GM19468 (cell line): ENCODE measurements around the gene HNRNPUL1.
"Not testable (repeated sequence)": the region's sequence is repeated elsewhere in the genome, so short reads cannot be mapped to it uniquely, and the experiment has no call there.

Experiments
- ATAC-seq: cut with Tn5 transposase; IDR thresholded peaks from one replicate; pipeline ENCODE4 v1.9.1; 2021; ENCODE audit warnings: mild to moderate bottlenecking, moderate library complexity, moderate number of reproducible peaks; ENCODE audit not compliant: unreplicated experiment; ENCODE audit errors: extremely low read depth

The HNRNPUL1 gene

DNA sequence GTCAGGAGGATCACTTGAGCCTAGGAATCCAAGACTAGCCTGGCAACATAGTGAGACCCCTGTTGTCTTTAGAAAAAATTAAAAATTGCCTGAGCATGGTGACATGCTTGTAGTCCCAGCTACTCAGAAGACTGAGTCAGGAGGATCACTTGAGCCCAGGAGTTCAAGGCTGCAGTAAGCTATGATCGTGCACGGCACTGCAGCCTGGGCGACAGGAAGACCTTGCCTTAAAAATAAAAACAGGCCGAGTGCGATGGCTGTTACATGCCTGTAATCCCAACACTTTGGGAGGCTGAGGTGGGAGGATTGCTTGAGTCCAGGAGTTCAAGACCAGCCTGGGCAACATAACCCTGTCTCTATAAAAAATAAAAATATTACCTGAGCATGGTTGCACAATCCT is 5.4 kb downstream of the HNRNPUL1 start:
- no peak for ATAC-seq

DNA sequence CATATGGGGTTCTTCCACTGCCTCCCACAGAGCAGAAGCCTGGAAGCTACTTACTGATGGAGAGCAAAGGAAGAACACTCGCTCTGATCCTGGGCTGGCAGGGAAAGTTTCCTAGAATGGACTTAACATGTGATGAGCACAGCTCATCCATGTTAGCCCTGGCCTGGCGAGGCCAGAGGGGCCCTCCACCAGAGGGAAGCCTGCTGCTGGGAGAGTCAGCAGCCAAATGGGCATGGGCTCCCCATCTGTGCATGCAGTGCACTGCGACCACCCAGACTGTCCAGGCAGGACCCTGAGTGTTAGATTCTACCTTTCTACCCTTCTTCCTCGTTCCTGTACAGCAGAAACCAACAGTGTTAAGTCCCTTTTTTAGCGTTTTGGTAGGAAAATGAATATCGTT is 8.9 kb downstream of the HNRNPUL1 start:
- ATAC-seq = no peak

DNA sequence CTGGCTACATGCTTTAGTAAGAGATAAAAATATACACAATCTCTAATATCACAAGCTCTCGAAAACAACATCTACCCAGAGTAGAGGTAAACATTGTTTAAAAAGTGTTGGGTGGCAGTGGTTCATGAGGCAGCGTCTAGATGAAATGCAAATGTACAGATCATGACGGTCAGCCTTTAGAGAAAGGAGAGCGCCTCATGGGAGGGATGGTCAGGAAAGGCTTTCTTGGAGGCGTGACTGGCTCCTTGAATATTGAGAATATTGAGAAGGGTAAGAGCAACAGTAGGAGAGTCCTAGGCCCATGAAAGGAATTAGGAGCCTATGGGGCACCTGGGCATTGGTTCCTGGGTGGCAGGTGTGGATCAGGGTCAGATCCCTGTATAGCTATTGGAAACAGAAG is 10.6 kb downstream of the HNRNPUL1 start:
- ATAC-seq = no peak

DNA sequence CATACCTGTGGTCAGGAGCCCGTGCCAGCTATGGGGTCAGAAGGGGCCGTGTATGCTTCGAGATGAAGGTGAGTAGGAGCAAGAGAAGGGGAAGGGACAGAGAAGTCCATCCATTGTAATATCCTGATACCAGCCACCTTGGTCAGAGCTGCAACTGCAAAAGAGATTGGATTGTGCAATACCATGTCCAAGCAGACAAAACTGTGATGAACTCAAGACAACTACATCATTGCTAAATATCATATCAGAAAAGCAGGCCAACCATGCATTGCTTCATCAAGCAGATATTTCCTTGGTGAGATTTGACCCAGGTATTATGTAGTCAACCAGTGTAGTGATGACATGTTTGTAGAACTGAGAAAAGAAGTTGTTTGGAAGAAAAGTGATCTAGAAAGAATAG is 12.1 kb downstream of the HNRNPUL1 start:
- ATAC-seq = no peak

DNA sequence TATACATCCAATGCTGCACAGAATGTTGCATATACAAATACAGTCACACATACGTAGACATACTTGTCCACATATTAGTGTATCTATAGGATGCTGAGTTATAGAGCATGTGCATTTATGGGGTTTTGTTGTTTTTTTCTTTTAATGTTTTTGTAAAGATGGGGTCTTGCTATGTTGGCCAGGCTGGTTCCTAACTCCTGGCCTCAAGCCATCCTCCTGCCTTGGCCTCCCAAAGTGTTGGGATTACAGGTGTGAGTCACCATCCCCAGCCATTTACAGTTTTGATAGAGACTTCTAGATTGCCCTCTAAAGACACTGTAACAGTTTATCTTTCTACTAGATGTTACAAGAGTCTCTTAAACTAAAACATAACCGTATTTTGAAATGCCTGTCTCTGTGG is 14.3 kb downstream of the HNRNPUL1 start:
- ATAC-seq = no peak

DNA sequence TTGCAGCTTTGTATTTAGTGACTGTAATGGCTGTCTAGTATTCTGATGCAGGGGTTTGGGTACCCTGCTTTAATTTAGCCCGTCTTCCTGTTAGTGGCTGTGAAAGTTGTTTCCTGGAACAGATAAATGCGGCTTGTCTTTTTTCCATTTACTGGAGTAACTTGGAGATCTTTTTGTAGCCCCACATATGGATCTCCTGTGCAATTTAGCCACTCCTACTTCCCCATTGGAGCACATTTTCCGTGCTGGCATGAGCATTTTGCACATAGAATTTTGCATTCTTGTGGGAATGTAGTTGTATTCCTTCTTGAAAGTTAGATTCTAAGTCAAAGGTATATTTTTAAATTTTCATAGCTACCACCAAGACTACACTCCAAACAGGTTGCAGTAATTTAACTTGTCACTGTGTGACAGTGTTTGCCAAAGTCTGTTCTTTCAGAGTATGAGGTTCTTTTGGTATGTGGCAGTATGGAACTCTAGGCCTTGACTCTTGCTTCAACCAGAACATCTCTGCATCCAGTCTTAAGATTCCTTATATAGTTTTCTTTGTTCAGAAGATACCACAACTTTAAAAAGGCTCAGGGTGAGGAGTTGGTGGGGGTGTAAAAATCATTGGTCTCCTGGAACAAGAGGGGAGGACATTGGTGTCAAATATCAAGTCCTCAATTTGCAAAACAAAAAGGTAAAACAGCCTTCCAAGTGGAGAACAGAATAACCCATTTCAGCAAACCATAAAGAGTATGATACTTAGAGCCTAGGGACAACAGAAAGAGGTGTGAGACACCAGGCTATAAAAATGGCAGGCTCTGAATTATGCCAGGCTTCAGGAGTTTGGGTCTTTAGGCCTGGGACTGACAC is 24.7 kb downstream of the HNRNPUL1 start:
- no peak for ATAC-seq

DNA sequence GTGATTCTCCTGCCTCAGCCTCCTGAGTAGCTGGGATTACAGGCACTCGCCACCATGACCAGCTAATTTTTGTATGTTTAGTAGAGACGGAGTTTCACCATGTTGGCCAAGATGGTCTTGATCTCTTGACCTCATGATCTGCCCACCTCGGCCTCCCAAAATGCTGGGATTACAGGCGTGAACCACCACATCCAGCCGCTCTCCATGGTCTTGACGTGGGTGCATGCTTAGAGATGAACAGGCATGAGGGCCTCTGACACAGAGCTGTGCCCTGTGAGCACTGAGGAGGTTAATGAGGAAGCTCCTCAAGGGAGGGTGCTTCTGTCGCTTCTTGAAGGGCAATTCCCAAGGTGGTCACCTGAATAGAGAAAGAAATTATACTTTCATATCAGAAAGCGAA is 25.6 kb downstream of the HNRNPUL1 start:
- ATAC-seq = not testable (repeated sequence)

DNA sequence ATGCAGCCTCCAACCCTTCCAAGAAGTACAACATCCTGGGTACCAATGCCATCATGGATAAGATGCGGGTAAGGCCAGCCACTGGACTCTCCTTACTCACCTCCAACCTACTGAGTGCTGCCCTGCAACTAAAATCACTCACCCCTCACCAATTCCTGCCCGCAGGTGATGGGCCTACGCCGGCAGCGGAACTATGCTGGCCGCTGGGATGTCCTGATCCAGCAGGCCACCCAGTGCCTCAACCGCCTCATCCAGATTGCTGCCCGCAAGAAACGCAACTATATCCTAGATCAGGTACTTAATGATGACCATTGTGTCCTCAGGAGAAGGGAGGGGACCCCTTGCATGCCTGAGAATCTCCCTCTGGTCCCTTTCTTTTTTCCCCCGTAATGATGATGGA is 30.2 kb downstream of the HNRNPUL1 start:
- ATAC-seq = no peak

DNA sequence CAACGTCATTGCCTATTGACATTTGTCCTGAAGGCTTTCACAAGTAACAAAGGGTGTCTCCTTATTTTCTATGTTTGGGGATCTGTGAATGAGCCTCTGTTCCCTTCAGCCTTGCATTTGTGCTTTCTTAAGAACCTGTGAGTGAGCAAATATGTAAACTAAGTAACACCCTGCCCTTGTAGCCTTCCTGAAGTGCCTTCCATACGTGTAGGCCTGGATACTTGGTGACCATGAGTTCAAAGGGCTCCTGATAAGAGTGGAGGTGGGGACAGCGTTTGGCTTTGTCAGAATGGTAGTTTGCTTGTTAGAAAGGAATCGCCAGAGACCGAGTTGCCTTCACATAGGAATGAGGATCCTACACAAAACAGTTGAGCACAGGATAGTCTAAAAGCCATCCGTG is 31.3 kb downstream of the HNRNPUL1 start:
- no peak for ATAC-seq

DNA sequence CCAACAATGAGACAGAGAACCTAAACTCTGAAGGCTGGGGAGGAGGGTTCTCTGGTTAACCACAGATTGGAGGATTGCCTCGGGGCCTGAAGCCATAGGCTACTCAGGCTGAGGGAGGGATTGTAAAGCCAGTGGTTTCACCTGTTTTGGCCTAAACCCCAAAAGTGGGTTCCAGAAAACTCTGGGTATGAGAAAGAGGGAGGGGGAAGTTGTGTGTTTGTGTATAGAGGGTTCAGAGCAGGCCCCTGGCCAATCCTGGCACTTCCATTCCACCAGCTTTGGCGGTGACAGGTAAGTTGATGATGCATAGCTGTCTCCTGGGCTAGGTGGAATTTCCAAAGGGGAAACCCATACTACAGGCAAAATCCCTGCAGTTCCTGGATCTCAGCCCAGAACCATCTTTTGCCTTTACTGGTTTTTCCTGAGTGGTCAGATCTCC is 32.3 kb downstream of the HNRNPUL1 start:
- no peak for ATAC-seq

DNA sequence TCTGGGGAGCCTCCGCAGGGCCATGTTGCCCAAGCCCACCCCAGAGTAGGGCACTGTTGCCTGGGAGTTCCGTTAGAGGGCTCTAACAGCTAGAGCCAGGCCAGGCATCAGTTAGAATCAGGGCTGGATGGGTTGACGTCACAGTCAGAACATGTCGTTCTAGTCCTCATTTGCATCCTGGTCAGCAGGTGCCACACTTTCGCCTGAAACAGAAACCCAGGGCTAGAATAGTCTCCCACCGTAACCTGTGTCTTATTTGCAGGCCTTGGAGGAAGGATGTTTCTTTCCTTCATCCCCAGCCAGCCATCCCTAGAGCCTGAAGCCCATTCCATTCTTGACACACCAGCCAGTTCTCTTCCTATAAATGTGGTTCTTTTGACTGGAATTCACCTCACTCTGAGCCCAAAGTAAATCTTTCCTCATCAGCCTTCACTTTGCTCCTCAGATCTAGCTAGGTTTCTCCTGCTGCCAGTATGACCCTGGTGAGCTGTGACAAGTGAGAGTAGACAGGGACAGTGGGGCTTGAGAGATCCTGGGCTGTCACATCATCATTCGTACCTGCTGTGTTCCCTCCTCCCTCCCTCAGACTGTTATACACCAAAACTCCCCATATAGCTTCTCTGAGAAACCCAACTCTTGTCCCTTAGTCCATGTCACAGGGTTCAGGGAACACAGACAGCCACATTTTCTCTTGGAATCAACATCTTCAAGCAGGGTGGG is 33.6 kb downstream of the HNRNPUL1 start:
- peak; percentile 28 for ATAC-seq

DNA sequence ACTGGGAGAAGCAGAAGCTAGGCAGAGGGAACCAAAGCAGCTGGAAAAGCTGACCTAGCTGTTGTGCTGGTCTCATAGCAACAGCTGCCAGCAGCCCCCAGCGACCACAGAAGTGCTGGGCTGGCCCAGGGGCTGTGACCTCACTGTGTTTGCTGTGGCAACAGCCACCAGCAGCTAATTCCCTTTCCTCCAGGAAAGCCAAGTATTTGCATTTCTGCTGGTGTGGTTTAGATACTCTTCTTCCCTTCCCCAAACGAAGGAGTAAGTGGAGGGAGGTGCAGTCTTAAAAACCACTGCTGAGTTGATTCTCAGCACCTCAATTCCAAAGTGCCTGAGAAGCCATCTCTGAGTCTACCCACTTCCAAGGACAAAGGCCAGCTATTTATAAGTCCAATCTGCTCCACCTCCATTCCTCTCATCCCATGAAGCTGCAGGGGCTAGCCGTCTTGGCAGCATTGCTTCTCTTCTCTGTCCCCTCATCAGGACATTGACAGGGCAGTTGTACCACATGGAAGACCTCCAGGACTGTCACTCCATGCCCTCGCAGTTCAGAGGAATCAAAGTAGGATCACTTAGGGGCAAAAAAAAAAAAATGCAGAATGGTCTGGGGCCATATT is 34.3 kb downstream of the HNRNPUL1 start:
- no peak for ATAC-seq

DNA sequence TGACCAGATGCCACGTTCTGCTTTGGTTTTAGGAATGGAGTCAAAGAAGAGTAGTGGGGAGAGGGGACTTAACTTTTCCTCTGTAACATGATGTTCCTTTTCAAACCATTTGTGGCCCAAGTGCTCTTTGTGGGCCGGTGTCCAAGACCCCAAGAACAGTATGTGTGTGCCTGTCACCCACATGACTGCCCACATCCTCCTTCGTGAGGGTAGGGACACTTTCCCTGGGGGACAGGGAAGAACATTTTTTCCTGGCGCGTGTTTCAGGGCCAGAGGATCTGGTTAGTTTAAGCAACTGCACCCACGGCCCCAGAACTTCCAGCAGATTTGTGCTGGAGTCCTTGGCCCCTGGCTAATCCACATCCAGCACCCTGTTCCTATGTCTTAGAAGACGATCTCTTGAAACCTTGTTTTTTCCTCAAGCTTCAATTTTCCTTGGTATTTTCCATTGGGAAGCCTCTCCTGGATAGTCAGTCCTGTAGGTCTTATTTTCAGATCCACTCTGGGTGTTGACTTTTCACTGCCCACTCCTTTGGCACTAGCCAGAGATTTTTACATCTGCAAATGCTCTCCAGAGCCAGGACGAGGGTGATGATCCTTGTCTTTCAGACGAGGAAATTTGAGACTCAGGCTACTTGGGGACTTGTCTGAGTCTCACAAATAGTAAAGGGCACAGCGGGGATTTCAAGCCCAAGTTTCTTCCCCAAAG is 35.0 kb downstream of the HNRNPUL1 start:
- ATAC-seq = no peak

DNA sequence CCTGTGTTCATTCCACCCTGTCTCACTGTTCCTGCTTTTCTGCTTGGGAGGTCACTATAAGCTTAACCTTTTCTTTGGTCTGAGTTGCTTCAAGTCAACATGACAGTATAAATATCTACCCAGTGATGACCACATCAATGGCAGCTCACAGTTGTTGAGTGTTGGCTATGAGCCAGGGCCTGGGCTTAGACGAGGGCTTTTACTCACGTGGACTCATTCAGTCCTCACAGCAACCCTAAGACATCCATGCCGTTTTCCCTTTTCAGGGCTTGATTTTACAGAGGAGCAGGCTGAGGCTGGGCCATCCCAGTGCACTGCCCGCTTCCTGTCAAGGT is 35.5 kb downstream of the HNRNPUL1 start:
- ATAC-seq = no peak

DNA sequence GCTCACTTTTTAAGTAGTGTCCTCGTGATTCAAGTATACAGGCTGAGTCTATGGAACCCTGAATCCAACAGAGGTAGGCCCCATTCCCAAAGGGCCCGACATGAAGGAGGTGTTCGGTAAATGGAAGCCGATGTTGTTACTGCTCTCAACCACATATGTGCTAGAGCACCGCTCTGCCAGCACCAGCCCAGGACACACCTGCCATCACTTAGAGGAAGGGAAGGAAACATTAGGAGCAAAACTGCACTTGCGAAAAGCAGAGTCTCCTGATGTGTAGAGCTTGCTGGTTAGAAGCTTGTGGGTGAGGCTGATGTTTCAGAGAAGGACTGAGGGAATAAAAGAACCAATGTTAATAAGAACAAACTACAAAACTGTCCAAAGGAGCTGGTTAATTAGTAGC is 36.4 kb downstream of the HNRNPUL1 start:
- ATAC-seq = no peak

DNA sequence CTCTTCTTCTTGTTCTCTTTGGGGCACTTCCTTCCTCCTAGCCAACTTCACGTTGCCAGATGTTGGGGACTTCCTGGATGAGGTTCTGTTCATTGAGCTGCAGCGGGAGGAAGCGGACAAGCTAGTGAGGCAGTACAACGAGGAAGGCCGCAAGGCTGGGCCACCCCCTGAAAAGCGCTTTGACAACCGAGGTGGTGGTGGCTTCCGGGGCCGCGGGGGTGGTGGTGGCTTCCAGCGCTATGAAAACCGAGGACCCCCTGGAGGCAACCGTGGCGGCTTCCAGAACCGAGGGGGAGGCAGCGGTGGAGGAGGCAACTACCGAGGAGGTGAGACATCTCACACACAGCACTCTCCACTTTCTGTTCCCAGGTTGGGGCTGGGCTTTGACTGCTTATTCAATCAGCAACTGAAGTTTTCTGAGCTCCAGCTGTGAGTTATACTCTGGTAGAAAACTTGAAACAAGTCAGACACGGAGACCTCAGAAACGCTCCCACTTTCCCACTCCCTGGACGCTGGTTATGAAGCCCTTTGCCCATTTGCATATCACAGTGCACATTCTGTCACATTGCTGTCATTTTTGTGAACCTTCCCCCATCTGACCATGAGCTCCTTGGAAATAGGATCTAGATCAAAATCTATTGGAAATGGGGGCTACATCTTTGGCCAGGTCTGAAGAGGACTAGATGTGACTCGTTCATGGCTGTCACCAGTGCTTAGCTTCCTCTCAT is 38.6 kb downstream of the HNRNPUL1 start:
- ATAC-seq = no peak

DNA sequence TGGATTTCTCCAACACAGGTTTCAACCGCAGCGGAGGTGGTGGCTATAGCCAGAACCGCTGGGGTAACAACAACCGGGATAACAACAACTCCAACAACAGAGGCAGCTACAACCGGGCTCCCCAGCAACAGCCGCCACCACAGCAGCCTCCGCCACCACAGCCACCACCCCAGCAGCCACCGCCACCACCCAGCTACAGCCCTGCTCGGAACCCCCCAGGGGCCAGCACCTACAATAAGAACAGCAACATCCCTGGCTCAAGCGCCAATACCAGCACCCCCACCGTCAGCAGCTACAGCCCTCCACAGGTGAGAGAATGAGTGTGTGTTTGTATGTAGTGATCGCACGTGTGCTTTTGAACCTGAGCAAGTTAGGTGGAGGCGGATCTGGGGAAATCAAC is 39.8 kb downstream of the HNRNPUL1 start:
- no peak for ATAC-seq

DNA sequence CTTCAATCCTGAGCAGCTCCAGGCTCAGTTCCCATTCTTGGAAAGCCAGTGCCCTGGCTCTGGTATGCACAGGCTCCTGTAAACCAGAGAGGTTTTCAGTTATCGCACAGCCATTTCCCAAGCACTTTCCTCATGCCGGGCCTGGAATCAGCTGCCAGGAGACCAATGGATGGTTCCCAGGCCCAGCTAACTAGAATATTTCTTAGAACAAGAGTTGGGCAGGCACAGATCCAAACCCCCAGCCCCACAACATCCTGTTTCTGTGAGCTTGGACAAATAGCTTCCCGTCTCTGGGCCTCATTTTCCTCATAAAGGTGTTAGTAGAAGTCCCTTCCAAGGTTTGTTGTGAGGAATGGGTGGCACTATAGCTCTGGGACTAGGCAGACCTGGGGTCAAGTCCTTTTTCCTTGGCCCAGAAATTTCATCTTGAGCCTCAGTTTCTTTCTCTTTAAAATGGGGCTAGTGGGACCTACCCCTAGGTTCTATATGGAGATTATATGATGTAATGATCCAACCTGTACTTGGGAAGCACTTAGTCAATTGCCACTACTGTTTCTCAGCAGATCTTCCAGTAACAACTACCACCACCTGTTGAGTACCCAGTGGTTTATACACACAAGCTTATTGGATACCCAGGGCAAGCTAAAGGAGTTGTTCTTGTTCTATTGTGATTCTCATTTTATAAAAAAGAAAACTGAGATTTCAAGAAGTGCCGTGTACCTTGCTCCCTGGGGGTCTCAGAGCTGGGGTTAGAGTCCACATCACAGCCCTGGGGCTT is 40.7 kb downstream of the HNRNPUL1 start:
- no peak for ATAC-seq
